HepG2 (cell line): ENCODE measurements around the gene MFSD11. TPM values are rescaled to one million over a fixed set of nuclear protein-coding genes. Genes with fewer than 3 reads are reported as not detected.

Experiments
- JUN ChIP-seq: sonication (generic); formaldehyde crosslinking; IDR thresholded peaks from 2 replicates; pipeline ENCODE4 v1.4.0; 2020; ENCODE audit warnings: mild to moderate bottlenecking, missing genetic modification reagents
- KAT8 ChIP-seq: IDR thresholded peaks from 2 replicates; pipeline ENCODE4 v1.6.1; 2016; ENCODE audit warnings: missing genetic modification reagents, missing compliant biosample characterization
- NR1H2 ChIP-seq: sonication (generic); formaldehyde crosslinking; IDR thresholded peaks from 2 replicates; pipeline ENCODE4 v1.8.1; 2022; ENCODE audit warnings: low read depth, missing genetic modification reagents, borderline replicate concordance
- RAD21 ChIP-seq: fragments of 450-650 bp; formaldehyde crosslinking; IDR thresholded peaks from 2 replicates; pipeline ENCODE4 v1.5.0; 2020; ENCODE audit warnings: mild to moderate bottlenecking
- RARA ChIP-seq: IDR thresholded peaks from 2 replicates; pipeline ENCODE4 v1.6.1; 2016; ENCODE audit warnings: missing genetic modification reagents, missing compliant biosample characterization
- SALL2 ChIP-seq: sonication (generic); formaldehyde crosslinking; IDR thresholded peaks from 2 replicates; pipeline ENCODE4 v1.8.1; 2023; ENCODE audit warnings: mild to moderate bottlenecking, missing genetic modification reagents, inconsistent platforms
- SP5 ChIP-seq: IDR thresholded peaks from 2 replicates; pipeline ENCODE4 v1.6.1; 2016; ENCODE audit warnings: low read depth, borderline replicate concordance
- TBL1XR1 ChIP-seq: fragments of 150-350 bp; IDR thresholded peaks from 2 replicates; pipeline ENCODE4 v1.6.1; 2014; ENCODE audit warnings: borderline replicate concordance, low read length; ENCODE audit not compliant: partially characterized antibody
- TSC22D2 ChIP-seq: sonication (generic); formaldehyde crosslinking; IDR thresholded peaks from 2 replicates; pipeline ENCODE4 v1.5.1; 2020; ENCODE audit warnings: missing genetic modification reagents, mild to moderate bottlenecking, borderline replicate concordance
- USF2 ChIP-seq, 2 experiments: sonication (generic) in 1 of 2; formaldehyde crosslinking in 1 of 2; IDR thresholded peaks; 2 replicates each; pipeline versions ENCODE4 v1.5.1 to v1.6.1; 2011 to 2020; ENCODE audit warnings: borderline replicate concordance in 1 of 2, low read depth in 1 of 2, low read length in 1 of 2, mild to moderate bottlenecking in 1 of 2, missing genetic modification reagents in 1 of 2, moderate library complexity in 1 of 2
- ZNF143 ChIP-seq: sonication (generic); formaldehyde crosslinking; IDR thresholded peaks from 2 replicates; pipeline ENCODE4 v1.4.0; 2020; ENCODE audit warnings: missing genetic modification reagents
- ZNF441 ChIP-seq: sonication (generic); formaldehyde crosslinking; IDR thresholded peaks from 2 replicates; pipeline ENCODE4 v1.7.0; 2021; ENCODE audit warnings: missing genetic modification reagents, borderline replicate concordance
- ZNF619 ChIP-seq: sonication (generic); formaldehyde crosslinking; IDR thresholded peaks from 2 replicates; pipeline ENCODE4 v1.4.0; 2020; ENCODE audit warnings: mild to moderate bottlenecking, missing genetic modification reagents
- polyA plus RNA-seq, 8 experiments: library from polyadenylated mRNA; depleted of rRNA in 3 of 8; stranded (reverse) in 7 of 8; unstranded in 1 of 8; fragments of >200 nt; fragmentation: Illumina TruSeq in 4 of 8; extraction: Trizol in 4 of 8; gene quantifications; 2 replicates each; pipeline versions ENCODE4 v1.2.1 to v1.2.3, GENCODE V29; 2011 to 2016; ENCODE audit warnings: low read depth in 4 of 8, missing spikeins in 1 of 8, mixed read lengths in 1 of 8; ENCODE audit not compliant: insufficient read depth in 1 of 8
- total RNA-seq, 5 experiments: library from RNA; depleted of rRNA; stranded (reverse); fragments of >200 nt; fragmentation: Illumina TruSeq; extraction: Trizol; gene quantifications; 2 replicates each; pipeline ENCODE4 v1.2.3, GENCODE V29; 2016; ENCODE audit warnings: low read depth in 1 of 5
- TF ChIP-seq, protein P1 (sequence below): sonication (generic); formaldehyde crosslinking; IDR thresholded peaks from 2 replicates; pipeline ENCODE4 v1.5.1; 2020; ENCODE audit warnings: missing genetic modification reagents, mild to moderate bottlenecking, borderline replicate concordance
- TF ChIP-seq, protein P2 (sequence below): sonication (generic); formaldehyde crosslinking; conservative IDR thresholded peaks from 2 replicates; pipeline ENCODE4 v1.8.0; 2022; ENCODE audit warnings: low read depth, missing genetic modification reagents
- TF ChIP-seq, protein P3 (sequence below): sonication (generic); formaldehyde crosslinking; IDR thresholded peaks from 2 replicates; pipeline ENCODE4 v1.4.0; 2020; ENCODE audit warnings: missing genetic modification reagents
- TF ChIP-seq, protein P4 (sequence below): sonication (generic); formaldehyde crosslinking; IDR thresholded peaks from 2 replicates; pipeline ENCODE4 v1.8.1; 2023; ENCODE audit warnings: missing genetic modification reagents, mild to moderate bottlenecking, borderline replicate concordance

The MFSD11 gene
- total and polyA plus RNA-seq, 2 of the 13 experiments (the other 11 are each of a cell fraction or from before 2014, with no cell fraction given): 26.1 to 36.3 TPM

DNA sequence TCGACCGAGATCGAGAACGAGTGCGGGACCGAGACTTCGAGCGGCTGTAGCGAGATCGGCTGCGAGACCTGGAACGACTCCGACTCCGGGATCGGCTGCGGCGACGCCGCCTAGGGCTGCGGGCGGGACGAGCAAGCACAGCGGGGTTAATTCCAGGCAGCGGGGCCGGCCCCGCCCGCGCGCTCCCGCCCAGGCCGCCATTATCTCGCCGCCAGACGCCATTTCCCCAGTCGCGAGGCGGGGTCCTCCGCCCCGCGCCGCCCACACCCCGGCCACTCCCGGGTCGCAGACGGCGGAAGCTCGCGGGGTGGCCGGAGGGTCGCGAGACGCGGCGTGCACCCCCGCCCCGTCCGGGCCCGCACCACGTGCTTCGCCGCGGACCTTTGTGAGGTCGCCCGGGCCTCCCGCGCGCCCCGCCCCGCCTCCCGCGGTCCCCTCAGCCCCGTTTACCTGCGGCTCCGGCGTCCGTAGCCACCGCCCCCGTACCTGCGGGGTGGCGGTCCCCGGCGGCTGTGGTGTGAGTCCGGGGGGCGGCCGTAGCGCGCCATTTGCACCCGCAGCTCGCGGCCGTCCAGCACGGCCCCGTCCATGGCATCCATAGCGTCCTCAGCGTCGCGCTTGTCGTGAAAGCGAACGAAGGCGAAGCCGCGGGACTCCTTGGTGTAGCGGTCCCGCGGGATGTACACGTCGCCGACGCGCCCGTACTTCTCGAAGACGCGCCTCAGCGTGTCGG, 1.4 kb upstream of the MFSD11 start (continued):
- TF ChIP-seq ZNF143 (CRISPR knock-in tag): no peak
- no peak for TF ChIP-seq NR1H2
- peak; percentile 84; the same call in 1 of the 2 replicates for TF ChIP-seq ZNF441 (CRISPR knock-in tag)
- peak; percentile 37 for TF ChIP-seq KAT8 (CRISPR knock-in tag)
- no peak for TF ChIP-seq TBL1XR1
- TF ChIP-seq, protein P1, sequence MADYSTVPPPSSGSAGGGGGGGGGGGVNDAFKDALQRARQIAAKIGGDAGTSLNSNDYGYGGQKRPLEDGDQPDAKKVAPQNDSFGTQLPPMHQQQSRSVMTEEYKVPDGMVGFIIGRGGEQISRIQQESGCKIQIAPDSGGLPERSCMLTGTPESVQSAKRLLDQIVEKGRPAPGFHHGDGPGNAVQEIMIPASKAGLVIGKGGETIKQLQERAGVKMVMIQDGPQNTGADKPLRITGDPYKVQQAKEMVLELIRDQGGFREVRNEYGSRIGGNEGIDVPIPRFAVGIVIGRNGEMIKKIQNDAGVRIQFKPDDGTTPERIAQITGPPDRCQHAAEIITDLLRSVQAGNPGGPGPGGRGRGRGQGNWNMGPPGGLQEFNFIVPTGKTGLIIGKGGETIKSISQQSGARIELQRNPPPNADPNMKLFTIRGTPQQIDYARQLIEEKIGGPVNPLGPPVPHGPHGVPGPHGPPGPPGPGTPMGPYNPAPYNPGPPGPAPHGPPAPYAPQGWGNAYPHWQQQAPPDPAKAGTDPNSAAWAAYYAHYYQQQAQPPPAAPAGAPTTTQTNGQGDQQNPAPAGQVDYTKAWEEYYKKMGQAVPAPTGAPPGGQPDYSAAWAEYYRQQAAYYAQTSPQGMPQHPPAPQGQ (CRISPR knock-in tag): 0 out of 2 replicates have a peak, but pooled peaks have one; percentile 2
- TF ChIP-seq ZNF619 (CRISPR knock-in tag): no peak
- no peak for TF ChIP-seq USF2 (IDR thresholded peaks at IDR 0.05; ENCODE audit: low read depth, low read length)
- no peak for TF ChIP-seq USF2 (CRISPR knock-in tag; IDR thresholded peaks at IDR 0.05; ENCODE audit: borderline replicate concordance)
- no peak for TF ChIP-seq TSC22D2 (CRISPR knock-in tag)
- TF ChIP-seq, protein P2, sequence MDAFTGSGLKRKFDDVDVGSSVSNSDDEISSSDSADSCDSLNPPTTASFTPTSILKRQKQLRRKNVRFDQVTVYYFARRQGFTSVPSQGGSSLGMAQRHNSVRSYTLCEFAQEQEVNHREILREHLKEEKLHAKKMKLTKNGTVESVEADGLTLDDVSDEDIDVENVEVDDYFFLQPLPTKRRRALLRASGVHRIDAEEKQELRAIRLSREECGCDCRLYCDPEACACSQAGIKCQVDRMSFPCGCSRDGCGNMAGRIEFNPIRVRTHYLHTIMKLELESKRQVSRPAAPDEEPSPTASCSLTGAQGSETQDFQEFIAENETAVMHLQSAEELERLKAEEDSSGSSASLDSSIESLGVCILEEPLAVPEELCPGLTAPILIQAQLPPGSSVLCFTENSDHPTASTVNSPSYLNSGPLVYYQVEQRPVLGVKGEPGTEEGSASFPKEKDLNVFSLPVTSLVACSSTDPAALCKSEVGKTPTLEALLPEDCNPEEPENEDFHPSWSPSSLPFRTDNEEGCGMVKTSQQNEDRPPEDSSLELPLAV (CRISPR knock-in tag): no peak; the same call in 1 of the 2 replicates
- TF ChIP-seq SALL2: no peak
- TF ChIP-seq, protein P3, sequence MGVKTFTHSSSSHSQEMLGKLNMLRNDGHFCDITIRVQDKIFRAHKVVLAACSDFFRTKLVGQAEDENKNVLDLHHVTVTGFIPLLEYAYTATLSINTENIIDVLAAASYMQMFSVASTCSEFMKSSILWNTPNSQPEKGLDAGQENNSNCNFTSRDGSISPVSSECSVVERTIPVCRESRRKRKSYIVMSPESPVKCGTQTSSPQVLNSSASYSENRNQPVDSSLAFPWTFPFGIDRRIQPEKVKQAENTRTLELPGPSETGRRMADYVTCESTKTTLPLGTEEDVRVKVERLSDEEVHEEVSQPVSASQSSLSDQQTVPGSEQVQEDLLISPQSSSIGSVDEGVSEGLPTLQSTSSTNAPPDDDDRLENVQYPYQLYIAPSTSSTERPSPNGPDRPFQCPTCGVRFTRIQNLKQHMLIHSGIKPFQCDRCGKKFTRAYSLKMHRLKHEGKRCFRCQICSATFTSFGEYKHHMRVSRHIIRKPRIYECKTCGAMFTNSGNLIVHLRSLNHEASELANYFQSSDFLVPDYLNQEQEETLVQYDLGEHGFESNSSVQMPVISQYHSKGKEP (CRISPR knock-in tag): no peak
- peak; percentile 54 for TF ChIP-seq RAD21 (CRISPR knock-in tag)
- no peak for TF ChIP-seq RARA (CRISPR knock-in tag)
- TF ChIP-seq JUN (CRISPR knock-in tag): no peak
- TF ChIP-seq, protein P4, sequence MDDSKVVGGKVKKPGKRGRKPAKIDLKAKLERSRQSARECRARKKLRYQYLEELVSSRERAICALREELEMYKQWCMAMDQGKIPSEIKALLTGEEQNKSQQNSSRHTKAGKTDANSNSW (CRISPR knock-in tag): no peak
- TF ChIP-seq SP5 (CRISPR knock-in tag): peak; percentile 52
